ENCODE data around the gene TGFBR3.
A peak's percentile ranks its signal among the peaks of the same experiment; 100 is the strongest.

The TGFBR3 gene

GRCh38 chr1:91752324-91752723, 133.6 kb downstream of the TGFBR3 start:
- DNase-seq = no peak

- DNase-seq = no peak
Measured at GRCh38 chr1:91751275-91751674, 134.7 kb downstream of the TGFBR3 start.

- no peak for DNase-seq
Measured at GRCh38 chr1:91750398-91750996, 135.5 kb downstream of the TGFBR3 start.

- no peak for DNase-seq
Measured at GRCh38 chr1:91749788-91750231, 136.1 kb downstream of the TGFBR3 start.

GRCh38 chr1:91747666-91748065, 138.3 kb downstream of the TGFBR3 start:
- DNase-seq = no peak

- no peak for DNase-seq
Measured at GRCh38 chr1:91746728-91747338, 139.1 kb downstream of the TGFBR3 start.

GRCh38 chr1:91745640-91746373, 140.1 kb downstream of the TGFBR3 start:
- no peak for DNase-seq

- DNase-seq = no peak
Measured at GRCh38 chr1:91744953-91745639, 140.9 kb downstream of the TGFBR3 start.

- no peak for DNase-seq
Measured at GRCh38 chr1:91742848-91743292, 143.1 kb downstream of the TGFBR3 start.

GRCh38 chr1:91741906-91742305, 144.0 kb downstream of the TGFBR3 start:
- no peak for DNase-seq

- DNase-seq = no peak
Measured at GRCh38 chr1:91741301-91741700, 144.7 kb downstream of the TGFBR3 start.

- DNase-seq = no peak
Measured at GRCh38 chr1:91737650-91738049, 148.3 kb downstream of the TGFBR3 start.

- no peak for DNase-seq
Measured at GRCh38 chr1:91736715-91737615, 149.0 kb downstream of the TGFBR3 start.

- DNase-seq = no peak
Measured at GRCh38 chr1:91736146-91736714, 149.7 kb downstream of the TGFBR3 start.

- no peak for DNase-seq
Measured at GRCh38 chr1:91735266-91735845, 150.6 kb downstream of the TGFBR3 start.

- no peak for DNase-seq
Measured at GRCh38 chr1:91734761-91735160, 151.2 kb downstream of the TGFBR3 start.

GRCh38 chr1:91733108-91733710, 152.7 kb downstream of the TGFBR3 start:
- no peak for DNase-seq

GRCh38 chr1:91732291-91733107, 153.5 kb downstream of the TGFBR3 start:
- DNase-seq = peak in 1 of 2 donors; percentile 37

- peak; percentile 24 to 57 for DNase-seq
Measured at GRCh38 chr1:91731815-91732214, 154.1 kb downstream of the TGFBR3 start.

All from CD4-positive, alpha-beta T cell treated with Interleukin-1 beta for 1 hour (primary cell).